ELR (cell line): ENCODE measurements around the gene EPB41L1.

Source experiments
- DNase-seq: peaks from one replicate; pipeline ENCODE4 v3.0.0-alpha.2; 2015; ENCODE audit warnings: low read depth

EPB41L1 gene

GRCh38 chr20:36228770-36229169, 74.2 kb downstream of the EPB41L1 start:
- no peak for DNase-seq

GRCh38 chr20:36230019-36230418, 75.5 kb downstream of the EPB41L1 start:
- DNase-seq: no peak

GRCh38 chr20:36231331-36231730, 76.8 kb downstream of the EPB41L1 start:
- DNase-seq: no peak

GRCh38 chr20:36234771-36235320, 80.3 kb downstream of the EPB41L1 start:
- DNase-seq: no peak

GRCh38 chr20:36235892-36236785, 81.6 kb downstream of the EPB41L1 start, which contains the start of gene AAR2:
Gene AAR2 (plus strand): TSS chr20:36236478. CDS start chr20:36239869, 3,391 bp downstream.
- DNase-seq: peak; percentile 90

- no peak for DNase-seq
Measured at GRCh38 chr20:36236786-36237121, 82.2 kb downstream of the EPB41L1 start.

GRCh38 chr20:36237477-36237876, 82.9 kb downstream of the EPB41L1 start:
- no peak for DNase-seq

- DNase-seq: no peak
Measured at GRCh38 chr20:36238153-36238552, 83.6 kb downstream of the EPB41L1 start.

GRCh38 chr20:36238760-36239159, 84.2 kb downstream of the EPB41L1 start:
- no peak for DNase-seq

- DNase-seq: no peak
Measured at GRCh38 chr20:36240076-36240475, 85.5 kb downstream of the EPB41L1 start.

GRCh38 chr20:36241678-36242077, 87.1 kb downstream of the EPB41L1 start:
- no peak for DNase-seq

- DNase-seq: no peak
Measured at GRCh38 chr20:36243726-36244125, 89.2 kb downstream of the EPB41L1 start.

GRCh38 chr20:36246401-36246800, 91.9 kb downstream of the EPB41L1 start:
- DNase-seq: no peak

- DNase-seq: no peak
Measured at GRCh38 chr20:36248836-36249235, 94.3 kb downstream of the EPB41L1 start.

- DNase-seq: no peak
Measured at GRCh38 chr20:36249450-36249849, 94.9 kb downstream of the EPB41L1 start.

GRCh38 chr20:36251426-36251825, 96.9 kb downstream of the EPB41L1 start:
- DNase-seq: no peak

GRCh38 chr20:36252511-36252910, 98.0 kb downstream of the EPB41L1 start:
- DNase-seq: no peak

GRCh38 chr20:36253036-36253435, 98.5 kb downstream of the EPB41L1 start:
- no peak for DNase-seq

GRCh38 chr20:36254076-36254475, 99.5 kb downstream of the EPB41L1 start:
- no peak for DNase-seq

- no peak for DNase-seq
Measured at GRCh38 chr20:36255445-36255844, 100.9 kb downstream of the EPB41L1 start.

GRCh38 chr20:36259177-36260061, 104.9 kb downstream of the EPB41L1 start:
- no peak for DNase-seq

- no peak for DNase-seq
Measured at GRCh38 chr20:36260316-36260715, 105.8 kb downstream of the EPB41L1 start.
